HG02610 (cell line): ENCODE measurements around the gene PRR5.
"Not testable (repeated sequence)": the region's sequence is repeated elsewhere in the genome, so short reads cannot be mapped to it uniquely, and the experiment has no call there.

ENCODE experiments used
- ATAC-seq: cut with Tn5 transposase; IDR thresholded peaks from one replicate; pipeline ENCODE4 v1.9.1; 2021; ENCODE audit warnings: mild to moderate bottlenecking, moderate library complexity; ENCODE audit not compliant: unreplicated experiment

PRR5 gene

DNA sequence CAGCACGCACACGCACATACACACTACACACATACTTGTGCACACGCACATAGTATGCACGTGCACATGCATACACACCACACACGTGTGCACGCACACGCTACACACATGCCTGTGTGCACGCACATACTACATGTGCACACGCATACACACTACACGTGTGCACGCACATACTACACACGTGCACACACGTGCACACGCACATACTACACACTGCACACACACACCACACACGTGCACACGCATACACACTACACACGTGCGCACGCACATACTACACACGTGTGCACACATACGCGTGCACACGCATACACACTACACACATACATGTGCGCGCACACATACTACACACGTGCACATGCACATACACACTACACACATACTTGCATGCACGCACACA lies 30.7 kb downstream of the PRR5 start:
- ATAC-seq: no peak

DNA sequence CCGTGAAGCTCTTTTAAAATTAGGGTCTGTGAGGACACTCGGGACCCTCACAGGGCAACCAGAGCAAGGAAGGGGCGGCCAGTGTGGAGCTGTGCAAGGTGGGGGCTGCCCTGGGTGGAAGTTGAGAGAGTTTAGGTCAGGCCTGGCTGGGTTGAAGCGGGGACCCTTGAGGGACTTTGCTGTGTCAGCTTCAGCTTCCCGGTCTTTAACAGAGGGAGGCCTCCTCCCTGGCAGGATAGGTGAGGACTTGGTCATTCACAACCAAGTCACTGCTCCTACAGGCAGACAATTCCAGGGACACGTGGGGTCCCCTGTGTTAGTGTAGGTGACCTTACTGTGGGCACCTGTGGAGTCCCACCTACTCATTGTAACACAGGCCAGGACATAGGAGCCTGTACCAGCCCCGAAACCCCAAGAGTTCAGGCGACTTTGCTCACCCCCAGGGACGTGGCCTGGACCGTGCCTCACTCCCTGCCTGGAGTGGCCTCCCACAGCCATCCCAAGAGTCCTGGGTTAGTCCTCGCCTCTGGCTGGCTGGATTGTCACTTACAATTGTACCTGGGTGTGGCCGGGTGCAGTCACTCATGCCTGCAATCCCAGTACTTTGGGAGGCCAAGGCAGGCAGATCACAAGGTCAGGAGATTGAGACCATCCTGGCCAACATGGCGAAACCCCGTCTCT lies 31.6 kb downstream of the PRR5 start:
- ATAC-seq: no peak

DNA sequence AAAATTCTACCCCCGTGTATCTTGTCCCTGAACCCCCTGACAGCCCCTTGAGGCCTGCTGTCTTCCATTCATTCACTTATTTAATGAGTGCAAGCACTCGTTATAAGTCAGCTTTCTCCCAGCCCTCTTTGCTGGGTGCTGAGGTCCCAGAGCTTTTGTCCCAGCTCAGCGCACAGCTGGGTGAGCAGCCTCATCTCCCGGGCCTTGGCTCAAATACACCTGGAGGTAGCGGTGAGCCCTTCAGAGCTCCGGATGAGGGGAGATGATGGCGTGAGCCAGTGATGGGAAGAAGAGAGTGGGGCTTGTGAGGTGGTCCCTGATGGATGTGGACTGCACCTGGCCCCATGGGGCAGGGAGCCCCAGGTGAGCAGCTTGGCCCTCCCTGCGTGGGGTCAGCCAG lies 32.3 kb downstream of the PRR5 start:
- no peak for ATAC-seq

DNA sequence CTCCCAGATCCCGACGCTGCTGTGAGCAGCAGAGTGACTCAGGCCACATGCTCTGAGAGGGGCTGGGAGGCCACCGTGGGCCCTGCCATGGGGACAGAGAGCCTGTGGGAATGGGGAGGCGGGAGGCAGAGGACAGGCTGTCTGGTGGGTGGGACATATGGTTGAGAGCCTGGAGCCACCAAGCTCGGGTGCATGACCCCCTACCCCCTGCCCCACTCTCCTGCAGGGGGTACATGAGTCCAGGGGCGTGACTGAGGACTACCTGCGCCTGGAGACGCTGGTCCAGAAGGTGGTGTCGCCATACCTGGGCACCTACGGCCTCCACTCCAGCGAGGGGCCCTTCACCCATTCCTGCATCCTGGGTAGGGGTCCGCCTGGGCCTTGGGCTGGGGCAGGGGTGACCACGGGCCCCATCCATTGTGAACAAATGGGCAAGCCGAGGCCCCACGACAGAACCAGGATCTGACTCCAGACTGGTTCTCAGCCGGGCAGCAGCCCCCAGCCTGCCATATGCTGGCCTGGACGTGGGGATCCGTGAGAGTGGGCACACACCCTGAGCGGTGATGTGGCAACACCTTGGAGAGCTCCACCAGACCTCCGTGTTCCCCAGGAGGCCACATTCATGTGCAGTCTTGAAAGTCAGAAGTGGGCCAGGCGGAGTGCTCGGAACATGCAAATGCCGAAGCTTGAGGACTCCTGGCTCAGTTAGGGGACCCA lies 33.0 kb downstream of the PRR5 start:
- no peak for ATAC-seq

DNA sequence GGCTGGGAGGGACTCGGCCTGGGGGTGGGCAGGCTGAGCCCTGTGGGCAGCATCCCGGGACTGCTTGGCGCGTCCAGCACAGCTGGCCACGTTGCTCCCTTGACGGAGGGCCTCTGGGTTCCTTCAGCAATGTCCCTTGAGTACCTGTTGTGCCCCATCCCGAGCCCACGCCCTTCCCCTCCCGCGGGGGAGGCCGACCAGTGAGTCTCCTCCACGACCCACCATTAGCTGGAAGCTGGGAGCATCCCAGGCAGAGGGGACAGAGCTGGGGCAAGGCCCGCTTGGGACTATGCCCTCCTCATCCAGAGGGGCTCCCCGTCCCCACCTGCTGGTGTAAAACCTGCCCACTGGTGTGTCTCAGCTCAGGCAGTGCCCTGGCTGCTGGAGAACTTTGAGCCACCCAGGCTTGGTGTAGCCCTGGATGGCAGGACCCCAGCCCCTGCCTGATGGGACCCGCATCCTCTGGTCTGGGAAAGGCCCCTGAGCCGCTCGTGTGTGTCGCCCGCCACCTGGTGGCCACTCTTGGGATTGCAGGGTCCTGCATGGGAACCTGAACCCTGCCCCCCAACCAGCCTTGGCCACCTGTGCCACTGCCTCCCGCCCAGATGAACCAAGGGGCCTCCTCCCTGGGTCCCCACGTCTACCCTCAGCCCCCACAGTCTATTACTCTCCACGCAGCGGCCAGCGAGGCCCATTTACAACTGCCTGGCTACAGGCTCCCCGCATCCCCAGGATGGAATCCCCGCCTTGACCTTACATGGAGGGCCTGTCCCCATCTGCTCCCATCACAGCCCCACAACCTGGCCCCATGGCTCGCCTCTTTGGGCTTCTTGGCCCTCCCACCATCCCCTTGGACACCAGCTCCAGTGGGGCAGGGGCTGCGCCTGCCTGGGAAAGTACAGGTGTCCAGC lies 33.8 kb downstream of the PRR5 start:
- peak; percentile 41 for ATAC-seq

DNA sequence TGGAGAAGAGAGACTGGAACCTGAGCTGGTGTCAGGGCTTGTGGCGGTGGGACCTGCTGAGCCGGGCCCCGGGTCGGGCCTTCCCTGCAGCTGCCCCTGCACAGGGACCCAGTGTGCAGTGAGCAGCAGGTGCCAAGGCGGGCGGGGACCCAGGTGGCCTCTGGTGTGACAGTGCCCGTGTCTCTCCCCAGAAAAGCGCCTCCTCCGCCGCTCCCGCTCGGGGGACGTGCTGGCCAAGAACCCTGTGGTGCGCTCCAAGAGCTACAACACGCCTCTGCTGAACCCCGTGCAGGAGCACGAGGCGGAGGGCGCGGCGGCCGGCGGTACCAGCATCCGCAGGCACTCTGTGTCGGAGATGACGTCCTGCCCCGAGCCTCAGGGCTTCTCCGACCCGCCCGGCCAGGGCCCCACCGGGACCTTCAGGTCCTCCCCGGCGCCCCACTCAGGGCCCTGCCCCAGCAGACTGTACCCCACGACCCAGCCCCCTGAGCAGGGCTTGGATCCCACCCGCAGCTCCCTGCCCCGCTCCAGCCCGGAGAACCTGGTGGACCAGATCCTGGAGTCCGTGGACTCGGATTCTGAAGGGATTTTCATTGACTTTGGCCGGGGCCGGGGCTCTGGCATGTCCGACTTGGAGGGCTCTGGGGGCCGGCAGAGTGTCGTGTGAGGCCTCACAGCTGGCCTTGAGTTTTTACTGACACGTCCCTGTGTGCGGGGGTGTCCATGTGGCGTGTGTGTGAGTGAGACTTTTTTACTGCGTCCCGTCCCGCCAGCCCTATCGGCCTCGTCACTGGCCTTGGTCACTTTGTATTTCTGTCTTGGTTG lies 34.8 kb downstream of the PRR5 start:
- no peak for ATAC-seq

DNA sequence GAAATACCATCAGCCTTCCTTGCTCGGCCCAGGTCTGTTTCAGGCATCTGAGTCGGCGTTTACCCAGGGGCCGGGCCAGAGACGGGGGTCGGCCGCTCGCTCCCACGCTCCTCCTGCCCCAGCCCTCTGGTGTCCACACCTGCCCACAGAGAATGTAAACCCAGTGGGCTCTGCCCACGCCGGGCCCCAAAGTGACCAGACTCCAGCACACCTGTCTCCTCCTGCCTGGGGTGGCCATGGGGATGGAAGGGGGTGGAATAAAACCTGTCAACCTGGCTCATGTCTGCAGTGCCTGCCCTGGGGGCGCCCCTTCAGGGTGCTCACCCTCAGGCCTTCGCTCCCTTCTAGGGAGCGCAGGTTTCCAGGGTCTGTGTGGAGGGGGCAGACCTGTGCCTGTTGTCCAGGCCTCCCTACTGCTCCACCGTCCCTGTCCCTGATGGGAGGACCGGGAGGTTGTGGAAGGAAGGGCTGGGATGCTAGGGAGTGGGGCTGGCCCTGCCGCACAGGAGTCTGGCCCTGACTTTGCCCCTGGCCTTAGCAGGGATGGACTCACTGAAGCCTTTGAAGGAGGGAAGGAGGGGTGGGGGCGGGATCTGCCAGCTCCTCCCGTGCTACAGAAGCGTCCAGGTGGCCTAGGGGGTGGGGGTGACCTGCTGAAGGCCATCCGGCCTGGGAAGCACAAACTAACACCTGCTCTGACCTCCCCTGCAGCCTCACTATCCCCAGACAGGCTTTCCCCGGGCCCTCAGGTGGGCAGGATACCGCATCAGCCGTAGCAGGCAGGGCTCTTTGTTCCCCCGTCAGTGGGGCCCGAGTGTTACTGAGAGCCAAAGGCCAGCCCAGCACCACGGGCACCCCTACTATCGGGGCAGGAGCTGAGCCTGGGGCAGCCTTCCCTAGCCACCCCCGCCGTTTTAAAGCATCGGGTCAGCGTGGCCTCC lies 35.7 kb downstream of the PRR5 start:
- ATAC-seq: no peak

DNA sequence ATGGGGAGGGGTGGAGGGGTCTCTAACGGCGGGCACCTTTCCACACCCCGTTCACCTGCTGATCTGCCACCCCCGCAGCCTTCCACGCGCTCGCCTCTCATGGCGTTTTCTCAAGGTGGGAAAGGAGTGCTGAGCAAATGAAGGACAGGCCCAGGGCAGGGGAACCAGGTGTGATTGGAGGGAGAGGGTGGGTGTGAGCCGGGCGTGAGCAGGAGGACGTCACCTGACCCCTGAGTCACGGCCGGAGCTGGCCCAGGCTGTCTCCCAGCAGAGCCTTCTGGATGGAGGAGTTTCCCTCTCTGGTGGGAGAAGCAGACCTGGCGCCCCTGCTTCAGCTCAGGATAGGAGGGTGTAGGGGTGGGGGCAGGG lies 36.3 kb downstream of the PRR5 start:
- no peak for ATAC-seq

DNA sequence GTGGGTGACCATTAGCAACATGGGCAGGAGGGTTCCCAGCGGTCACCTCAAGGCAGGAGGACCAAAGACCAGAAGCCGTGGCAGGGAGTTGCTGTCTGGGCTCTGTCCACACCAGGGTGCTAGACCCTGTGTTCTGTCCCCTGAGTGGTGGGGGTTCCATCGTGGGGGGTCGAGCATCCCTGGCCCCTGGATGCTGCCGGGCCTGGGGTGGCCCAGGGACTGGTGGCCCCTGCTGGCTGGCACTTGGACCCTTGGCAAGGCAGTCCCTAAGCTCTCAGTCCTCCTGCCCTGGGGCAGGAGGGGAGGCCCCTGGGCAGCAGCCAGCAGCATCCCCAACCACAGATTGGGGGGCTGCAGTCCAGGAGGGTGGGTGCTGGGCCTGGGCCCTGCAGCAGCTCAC lies 37.0 kb downstream of the PRR5 start:
- ATAC-seq: no peak

DNA sequence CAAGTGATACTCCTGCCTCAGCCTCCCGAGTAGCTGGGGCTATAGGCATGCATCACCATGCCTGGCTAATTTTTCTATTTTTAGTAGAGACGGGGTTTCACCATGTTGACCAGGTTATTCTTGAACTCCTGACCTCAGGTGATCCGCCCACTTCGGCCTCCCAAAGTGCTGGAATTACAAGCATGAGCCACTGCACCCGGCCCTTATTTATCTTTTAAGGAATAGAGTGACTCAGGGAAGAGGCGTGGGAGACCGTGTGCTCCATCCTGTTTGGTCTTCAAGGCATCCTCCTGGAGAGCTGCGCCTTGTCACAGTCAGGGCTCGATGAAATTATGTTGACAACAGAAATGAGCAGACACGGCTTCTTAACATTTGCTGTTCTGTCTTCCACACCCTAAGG lies 37.7 kb downstream of the PRR5 start:
- ATAC-seq: not testable (repeated sequence)

DNA sequence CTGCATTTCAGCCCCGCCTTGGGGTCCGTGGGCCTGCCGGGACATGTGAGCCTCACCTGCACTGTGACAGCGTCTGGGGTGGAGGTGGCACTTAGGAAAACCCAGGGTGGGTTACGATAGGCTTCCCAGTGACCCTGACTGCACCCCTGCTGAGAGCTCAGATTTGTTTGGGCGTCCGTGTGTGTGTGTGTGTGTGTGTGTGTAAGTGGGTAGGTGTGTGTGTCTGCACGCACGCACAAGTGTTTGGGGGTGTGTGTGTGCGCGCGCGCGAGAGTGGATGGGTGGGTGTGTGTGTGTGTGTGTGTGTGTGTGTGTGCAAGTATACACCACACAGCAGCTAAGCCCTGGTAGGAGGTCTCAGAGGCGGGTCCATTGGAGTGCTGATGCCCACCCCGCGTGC lies 38.3 kb downstream of the PRR5 start:
- no peak for ATAC-seq

DNA sequence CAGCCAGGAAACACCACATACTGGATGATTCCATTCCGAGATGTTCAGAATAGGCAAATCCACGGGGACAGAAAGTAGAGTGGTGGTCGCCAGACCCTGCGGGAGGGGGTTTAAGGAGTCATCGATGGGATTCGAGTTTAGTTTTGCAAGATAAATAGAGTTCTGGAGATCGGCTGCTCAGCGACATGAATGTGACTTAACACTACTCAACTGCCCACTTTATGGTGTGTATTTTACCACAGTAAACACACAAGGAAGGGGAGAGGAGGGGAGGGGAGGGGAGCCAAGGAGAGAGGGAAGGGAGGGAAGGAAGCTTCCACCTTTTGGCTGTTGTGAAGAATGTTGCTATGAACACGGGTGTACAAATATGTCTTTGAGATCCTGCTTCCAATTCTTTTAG lies 39.9 kb downstream of the PRR5 start:
- ATAC-seq: no peak

DNA sequence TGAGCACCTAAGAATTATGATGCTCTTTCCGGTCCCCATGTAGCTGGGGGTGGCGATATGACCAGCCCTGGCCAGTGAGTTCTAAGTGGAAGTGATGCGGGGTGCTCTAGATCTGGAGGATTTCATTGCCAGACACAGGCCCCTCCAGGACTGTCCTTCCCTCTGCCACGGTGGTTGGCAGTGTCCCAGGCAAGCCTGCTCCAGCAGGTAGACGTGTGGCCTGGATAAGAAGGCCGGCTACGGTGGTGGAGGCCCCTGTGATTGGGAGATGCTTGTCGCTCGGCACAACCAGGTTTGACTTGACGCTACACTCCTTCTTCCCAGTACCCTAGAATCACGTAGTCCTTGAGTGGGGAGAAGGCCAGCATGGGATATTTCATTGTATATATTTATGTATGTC lies 41.2 kb downstream of the PRR5 start:
- ATAC-seq: no peak

DNA sequence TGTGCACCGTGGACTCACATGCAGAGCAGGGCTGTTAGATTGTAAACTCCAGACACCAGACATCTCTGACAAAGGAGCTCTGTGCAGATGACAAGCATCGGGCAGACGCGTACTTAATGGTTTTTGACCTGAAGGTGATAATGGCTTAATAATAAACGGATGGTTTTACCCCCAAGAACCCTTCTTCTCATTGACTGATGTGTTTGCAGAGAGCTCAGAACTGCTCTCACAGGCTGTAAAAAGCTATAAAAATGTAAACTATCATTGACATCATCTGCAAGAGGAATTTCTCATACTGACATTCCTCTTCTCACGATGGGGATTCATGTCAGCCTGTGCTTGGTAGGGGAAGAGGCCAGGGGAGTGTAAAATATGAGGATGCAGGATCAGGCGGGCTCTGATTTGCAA lies 41.8 kb downstream of the PRR5 start:
- ATAC-seq: no peak

DNA sequence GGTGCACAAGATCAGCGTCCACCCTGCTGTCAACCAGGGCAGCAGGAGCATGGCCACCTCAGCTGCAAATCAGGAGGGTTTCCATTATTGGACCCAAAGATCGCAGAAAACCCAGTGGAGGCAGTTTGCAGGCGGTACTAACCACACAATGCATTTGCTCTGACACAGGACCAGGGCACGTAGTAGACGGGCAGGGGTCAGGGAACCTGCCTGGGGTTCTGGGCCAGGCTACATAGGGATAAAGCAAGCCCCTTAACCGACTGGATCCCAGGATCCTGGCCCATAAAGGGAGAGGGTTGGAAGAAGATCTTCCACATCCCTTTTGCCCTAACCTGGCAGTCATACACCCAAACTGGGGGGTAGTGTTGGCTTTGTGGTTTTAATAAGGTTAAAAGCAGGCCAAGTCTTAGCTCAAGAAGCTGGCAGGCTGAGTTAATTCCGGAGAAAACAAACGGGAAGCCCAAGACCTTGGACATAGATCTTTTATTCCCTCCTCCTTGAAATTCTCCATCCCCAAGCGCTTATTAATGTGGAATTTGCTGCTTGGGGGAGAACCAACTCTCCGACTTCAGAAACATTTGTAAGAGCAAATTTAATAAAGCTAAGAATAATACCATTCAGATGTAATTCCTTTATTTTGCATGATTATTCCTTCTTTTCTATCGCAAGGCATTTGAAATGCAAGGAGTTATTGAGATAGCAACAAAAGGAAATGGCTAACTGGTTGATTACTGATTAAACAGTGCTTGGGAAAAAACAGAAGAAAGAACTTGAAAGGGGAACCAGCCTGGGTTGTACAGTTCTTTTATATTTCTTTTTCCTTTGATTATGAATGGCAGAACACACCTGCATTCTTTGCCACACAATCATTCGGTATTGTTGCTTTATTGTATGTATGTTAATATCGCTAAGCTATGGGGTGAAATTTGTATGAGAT lies 44.1 kb downstream of the PRR5 start:
- no peak for ATAC-seq

DNA sequence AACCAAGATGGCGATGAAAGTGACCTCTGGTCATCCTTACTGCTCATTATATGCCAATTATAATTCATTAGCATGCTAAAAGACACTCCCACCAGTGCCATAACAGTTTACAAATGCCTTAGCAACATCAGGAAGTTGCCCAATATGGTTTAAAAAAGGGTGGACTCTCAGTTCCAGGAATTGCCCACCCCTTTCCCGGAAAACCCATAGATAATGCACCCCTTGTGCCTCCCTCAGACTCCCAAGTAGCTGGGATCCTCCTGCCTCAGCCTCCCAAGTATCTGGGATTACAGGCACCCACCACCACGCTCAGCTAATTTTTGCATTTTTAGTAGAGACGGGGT lies 45.8 kb downstream of the PRR5 start:
- not testable (repeated sequence) for ATAC-seq

DNA sequence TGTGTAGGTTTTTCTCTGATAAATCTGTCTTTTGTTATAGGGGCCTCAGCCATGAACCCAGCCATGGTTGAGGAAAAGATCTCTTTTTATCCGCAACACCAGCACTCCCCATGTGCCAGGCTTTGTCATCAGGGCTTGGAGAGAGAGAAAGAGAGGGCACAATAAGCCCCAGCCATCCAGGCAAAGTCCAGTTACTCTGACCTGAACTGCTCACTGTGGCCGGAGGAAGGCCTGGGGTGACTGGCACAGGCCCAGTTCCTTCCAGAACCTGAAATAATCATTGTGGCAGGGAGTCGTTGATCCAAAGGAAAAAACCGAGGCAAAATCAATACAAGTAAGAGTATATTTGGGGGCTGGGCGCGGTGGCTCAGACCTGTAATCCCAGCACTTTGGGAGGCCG lies 46.5 kb downstream of the PRR5 start:
- ATAC-seq: no peak

DNA sequence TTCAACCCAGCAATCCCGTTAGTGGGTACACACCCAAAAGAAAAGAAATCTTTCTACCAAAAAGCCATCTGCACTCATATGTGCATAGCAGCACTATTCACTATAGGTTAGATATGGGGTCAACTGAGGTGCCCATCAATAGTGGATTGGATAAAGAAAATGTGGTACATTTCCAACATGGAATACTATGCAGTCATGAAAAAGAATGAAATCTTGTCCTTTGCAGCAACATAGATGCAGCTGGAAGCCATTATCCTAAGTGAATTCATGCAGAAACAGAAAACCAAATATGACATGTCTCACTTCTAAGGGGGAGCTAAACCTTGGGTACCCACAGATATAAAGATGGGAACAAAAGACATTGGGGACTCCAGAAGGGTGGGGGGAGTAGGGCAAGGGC lies 48.5 kb downstream of the PRR5 start:
- no peak for ATAC-seq
